Stimulated activated CD8-positive, alpha-beta memory T cell treated with anti-CD3 and anti-CD28 coated beads, Interleukin-2, amount 100 ng/mL, for 1 hour (primary cell): ENCODE results near the gene CCL4.
"Not testable (repeated sequence)": the region's sequence is repeated elsewhere in the genome, so short reads cannot be mapped to it uniquely, and the experiment has no call there.

ENCODE experiments used
- DNase-seq, 2 donors: peaks; one replicate each; pipeline ENCODE4 v3.0.0-alpha.2; 2020; ENCODE audit warnings: low read depth in 2 of 2

The CCL4 gene

GRCh38 chr17:36117505-36118382, 14.1 kb downstream of the CCL4 start:
- DNase-seq, result no peak

- DNase-seq, result no peak
Measured at GRCh38 chr17:36118477-36119353, 15.1 kb downstream of the CCL4 start.

DNA sequence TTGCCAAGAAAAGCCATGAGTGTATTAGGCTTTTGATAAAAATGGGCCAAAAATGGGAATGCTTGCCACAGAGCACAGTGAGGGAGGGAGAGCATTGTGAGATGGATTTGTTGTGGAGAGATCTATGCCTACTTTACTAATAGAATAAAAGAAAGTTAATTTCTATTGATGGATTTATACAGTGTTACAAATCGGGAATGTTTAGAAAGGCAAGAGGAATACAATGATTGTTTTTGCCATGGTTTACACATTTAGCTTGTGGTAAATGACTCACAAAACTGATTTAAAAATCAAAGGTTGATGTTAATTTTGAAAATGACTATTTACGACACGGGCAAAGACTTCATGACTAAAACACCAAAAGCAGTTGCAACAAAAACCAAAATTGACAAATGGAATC, 16.6 kb downstream of the CCL4 start:
- no peak for DNase-seq

GRCh38 chr17:36121099-36121498, 17.5 kb downstream of the CCL4 start:
- not testable (repeated sequence) for DNase-seq

DNA sequence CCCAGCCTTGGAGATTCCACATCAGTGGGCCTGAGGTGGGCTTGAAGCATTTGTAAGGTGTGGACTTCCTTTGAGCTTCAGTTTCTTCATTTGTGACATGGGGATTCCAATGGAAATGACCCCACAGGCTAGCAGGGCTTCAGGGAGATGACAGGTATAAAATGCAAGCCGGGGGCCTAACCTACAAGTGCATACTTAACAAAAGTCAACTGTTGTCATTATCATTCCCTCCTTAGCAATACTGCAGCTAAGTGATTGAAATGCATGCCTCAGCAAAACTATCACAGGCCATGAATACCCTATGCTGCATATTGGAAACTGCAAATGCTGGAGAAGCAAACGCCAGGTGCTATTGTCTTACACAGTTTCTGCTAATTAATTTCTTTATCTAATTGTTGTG, 19.8 kb downstream of the CCL4 start:
- DNase-seq, result no peak

- no peak for DNase-seq
Measured at GRCh38 chr17:36124879-36125824, 21.5 kb downstream of the CCL4 start.

DNA sequence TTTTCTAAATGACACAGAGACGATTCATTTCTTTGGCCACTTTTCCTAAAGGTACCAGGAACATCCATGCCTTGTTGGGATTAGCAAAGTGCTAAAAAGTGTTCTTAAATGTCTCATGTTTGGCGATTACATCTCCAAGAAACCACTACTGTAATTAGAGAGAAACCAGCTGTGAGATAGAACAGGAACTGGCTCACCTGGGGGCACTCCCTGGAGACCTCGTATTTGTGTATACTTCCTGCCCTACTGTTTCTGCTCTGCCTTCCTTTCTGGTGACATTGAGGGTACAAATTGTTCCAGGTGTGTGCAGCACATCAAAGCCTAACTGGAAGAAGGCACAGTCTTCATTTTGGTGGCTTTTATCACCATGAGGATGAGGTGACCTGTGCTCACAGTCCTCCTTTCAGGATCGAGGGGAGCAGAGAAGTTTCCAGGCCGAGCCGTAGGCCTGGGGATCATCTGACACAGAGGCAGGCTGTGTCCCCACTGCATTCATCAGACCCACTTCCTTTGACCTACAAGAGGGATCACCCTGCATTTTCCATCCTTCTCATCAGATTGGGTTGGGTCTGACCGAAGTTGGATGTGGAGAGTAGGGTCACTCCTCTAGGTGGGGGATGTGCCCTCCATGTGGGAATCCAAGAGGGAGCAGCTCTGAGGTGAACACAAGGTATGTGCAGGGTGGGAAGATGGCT, 23.7 kb downstream of the CCL4 start:
- no peak for DNase-seq

DNA sequence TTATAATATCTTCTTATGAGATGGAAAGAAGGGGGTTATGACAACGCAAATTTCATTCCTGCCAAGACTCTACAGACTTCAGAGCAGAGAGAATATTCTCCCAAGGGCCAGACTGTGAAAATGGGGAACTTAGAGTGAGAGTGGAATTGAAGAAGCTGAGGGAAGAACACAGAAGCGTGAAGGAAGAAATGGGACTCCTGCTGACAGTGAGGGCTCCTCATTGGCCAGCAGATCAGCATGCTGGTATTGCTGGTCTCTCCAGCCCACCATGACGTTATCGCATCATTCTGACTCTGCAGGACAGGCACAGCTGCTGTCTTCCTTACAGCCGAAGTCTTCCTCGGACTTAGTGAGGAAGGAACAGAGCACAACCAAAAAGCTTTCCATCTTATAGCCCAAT, 24.3 kb downstream of the CCL4 start:
- DNase-seq, result no peak

DNA sequence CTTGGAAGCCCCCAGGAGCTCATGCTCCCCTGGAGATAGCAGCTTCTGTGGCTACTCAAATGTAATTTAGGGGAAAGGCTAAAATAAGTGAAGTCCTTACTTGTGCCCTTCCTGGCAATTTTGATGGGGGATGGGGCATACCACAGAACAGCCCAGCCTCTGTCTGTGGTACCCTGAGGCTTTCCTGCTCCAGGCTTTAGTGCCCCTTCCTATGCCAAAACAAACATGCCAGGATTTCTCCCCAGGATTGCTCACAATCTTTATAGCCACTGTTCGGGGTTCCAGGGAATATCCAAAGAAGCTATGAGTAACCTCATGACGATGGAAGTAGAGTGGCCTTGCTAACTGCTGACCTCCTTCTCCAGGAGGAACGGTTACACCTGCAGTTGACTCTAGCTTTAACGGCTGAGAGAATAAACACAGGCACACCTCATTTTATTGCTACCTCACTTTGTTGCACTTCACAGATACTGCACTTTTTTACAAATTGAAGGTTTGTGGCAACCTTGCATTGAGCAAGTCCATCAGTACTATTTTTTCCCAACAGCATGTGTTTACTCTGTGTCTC, 24.9 kb downstream of the CCL4 start:
- no peak for DNase-seq

GRCh38 chr17:36129616-36130015, 26.0 kb downstream of the CCL4 start:
- no peak for DNase-seq

DNA sequence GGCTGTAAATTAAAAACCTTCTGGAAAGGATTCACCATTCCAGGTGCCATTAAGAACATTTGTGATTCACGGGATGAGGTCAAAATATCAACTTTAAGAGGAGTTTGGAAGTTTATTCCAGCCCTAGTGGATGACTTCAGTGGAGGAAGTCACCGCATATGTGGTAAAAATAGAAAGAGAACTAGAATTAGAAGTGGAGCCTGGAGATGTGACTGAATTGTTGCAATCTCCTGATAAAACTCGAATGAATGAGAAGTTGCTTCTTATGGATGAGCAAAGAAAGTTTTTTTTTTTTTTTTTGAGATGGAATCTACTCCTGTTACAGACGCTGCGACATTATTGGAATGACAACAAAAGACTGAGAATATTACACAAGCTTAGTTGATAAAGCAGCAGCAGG, 26.7 kb downstream of the CCL4 start:
- DNase-seq, result no peak

- no peak for DNase-seq
Measured at GRCh38 chr17:36131421-36131820, 27.8 kb downstream of the CCL4 start.

DNA sequence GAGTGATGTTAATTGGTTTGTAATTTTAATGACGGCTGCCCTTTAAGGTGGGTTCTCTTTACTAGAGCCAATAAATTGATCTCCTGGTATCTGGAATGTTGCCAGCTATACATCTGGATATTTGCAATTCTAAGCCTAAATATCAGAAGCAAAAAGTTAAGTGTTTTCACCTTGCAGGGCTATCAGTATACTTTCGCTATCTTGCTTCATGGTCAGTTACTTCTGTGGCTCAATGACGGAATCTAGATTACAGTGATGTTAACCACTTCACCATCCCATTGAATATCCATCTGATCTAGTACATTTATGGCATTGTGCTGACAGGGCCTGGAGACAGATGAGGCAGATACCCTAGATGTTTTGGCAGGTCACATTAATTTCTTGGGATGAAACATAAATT, 28.3 kb downstream of the CCL4 start:
- no peak for DNase-seq

- no peak for DNase-seq
Measured at GRCh38 chr17:36132421-36132831, 28.8 kb downstream of the CCL4 start.

DNA sequence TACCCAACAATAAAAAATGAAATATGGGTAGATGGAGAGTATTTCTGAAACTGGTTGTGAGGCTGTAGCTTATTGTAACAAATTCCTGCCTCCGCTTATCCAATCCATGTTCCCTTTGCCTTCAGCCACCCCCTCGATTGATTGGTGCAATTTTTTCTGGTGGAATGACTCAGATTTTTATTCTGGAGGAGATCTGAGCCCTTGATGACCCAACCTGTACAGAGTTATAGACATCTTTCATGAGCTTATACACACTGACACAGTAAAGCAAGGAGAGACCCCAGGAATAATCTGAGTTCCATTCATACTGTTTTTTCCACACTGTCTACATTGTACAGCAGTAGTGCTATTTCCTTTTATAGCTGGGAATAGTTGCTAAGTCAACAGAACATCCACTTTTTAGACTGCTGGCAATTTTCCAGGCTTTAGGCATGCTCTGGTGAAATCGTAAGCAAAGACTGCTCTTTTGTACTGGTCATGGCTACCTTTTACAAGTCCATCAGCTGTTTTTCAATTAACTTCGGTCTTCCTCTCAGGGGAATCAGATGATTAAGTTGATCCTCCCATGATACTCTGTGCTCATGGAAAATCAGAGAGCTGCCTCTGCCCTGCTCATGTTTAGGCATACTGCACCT, 30.1 kb downstream of the CCL4 start:
- no peak for DNase-seq

- DNase-seq, result no peak
Measured at GRCh38 chr17:36135465-36135864, 31.8 kb downstream of the CCL4 start.

DNA sequence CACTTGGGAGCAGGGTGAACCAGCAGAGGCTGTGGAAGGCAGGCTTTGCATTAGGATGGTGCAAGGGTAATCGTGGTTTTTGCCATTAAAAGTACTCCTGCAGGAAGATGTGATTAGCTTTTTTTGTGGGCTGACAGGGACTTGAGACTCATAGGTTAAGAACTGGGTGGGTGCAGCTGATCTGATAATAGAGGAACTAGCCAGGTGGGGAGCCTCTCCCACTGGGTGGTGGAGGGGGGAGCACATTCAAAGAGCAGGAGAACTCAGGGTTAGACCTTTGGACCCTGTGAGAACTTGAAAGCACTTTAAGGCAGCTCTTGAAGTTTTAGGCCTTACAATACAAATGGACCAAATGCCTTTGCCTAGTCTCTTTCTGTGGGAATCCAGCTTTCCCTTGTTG, 32.4 kb downstream of the CCL4 start:
- DNase-seq, result no peak

DNA sequence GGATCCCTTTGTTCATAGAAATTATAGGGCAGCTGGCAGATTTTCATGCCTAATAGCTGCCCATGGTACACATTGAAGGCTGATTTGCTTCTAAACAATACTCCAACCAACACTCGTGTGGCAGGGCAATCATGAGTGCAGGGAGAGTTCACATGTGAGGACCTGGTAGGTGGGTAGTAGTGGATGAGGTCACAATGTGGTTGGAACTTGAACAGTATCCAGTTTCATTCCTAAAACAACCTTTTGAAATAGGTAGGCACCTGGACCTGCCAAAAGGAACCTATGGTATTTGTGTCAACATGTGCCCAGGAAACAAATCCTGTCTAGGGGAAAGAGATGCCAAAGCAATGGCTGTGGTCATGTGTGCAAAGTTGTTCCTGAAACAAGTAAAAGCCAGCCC, 32.8 kb downstream of the CCL4 start:
- DNase-seq, result no peak

DNA sequence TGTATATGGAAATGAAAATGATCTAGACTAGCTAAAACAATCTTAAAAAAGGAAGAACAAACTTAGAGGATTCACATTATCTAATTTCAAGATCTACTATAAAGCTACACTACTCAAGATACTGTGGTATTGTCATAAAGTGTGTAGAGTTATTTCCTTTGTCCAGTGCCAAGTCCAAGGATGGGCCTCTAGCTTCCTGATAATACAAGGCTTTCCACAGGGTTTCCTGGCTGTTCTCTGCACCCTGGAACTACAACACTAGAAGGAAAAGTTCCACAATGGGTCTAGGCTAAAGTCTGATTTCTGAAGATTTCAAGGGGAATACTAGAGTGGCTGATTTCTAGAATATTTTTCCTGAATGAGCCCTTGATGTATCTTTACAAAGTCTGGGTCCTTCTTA, 38.6 kb downstream of the CCL4 start:
- no peak for DNase-seq

GRCh38 chr17:36142806-36143205, 39.2 kb downstream of the CCL4 start:
- no peak for DNase-seq
